ENCODE data around the gene BRD4. TPM values are rescaled to one million over a fixed set of nuclear protein-coding genes. Genes with fewer than 3 reads are reported as not detected.

The BRD4 gene
- total RNA-seq, 1 experiment from 2014 or later, result 144 TPM

DNA sequence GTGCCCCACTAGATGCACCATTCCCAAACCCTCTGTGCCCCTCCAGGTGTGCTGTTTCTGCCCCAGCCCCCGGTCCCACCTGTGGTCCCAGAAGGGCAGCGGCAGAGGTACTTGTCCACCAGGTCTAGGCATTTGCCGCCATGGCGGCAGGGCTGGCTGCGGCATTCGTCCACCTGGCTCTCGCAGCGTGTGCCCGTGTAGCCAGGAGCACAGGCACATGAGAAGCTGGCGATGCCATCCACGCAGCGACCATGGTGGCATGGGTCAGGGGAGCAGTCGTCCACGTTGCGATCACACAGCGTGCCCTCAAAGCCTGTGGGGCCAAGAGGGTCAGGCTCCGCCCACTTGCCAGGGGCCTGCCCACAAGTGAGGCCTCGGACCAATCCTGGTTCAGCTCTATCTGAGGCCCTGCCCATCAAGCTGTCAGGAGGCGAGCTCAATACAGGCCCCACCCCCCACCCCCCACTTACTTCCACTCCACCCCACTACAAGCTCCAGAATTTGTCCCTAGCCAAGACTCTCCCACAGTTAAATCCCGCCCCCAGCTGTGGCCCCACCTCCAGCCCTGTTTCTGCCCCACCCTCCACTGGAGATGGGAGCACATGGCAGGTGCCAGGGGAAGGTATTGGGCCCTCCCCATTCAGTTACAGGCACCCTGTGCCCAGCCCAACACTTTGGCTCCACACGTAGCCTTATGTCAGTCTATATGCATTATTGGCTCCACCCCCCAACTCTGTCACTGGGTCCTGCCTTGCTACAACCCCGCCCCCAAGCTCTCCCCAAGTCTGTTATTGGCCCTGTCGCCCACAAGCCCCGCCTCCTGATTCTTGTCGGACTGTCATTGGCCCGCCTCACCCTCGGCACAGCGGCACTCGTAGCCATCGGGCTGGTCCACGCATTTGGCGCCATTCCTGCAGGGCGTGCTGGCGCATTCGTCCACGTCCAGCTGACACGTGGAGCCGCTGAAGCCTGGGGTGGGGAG, 145.0 kb downstream of the BRD4 start:
- peaks cover 49 to 94% (median 92%) of the 10 kb centered on the region in 3 experiments for H3K36me3 Mint-ChIP-seq (ENCODE audit: insufficient read depth in 1 of 3, low read depth in 3 of 3)
- no peak overlapping the region for H2BK20ac ChIP-seq (ENCODE audit: low read depth, low read length, poor library complexity, severe bottlenecking)

More for the DNA sequence above, 145.0 kb downstream of the BRD4 start:
- Mint-ChIP-seq H3K27ac (no peak overlapping the region), H3K27me3 (ENCODE audit: low read depth) (no peaks in the 10 kb centered on the region), H3K4me3 (no peak overlapping the region), H3K9me3 (no peaks in the 10 kb centered on the region), H3K4me1 (no peaks in the 10 kb centered on the region)
- no peak overlapping the region for H2AK5ac ChIP-seq (ENCODE audit: insufficient read length, low read length)
- no peak overlapping the region for H2BK15ac ChIP-seq (ENCODE audit: low read depth, low read length)
- no peak overlapping the region for H4K91ac ChIP-seq (ENCODE audit: insufficient read length, low read depth, low read length)
- H3K23me2 ChIP-seq (ENCODE audit: insufficient read length, low read depth, low read length, poor library complexity, severe bottlenecking), result no peaks in the 10 kb centered on the region
- no peak overlapping the region for H2AFZ ChIP-seq (ENCODE audit: low read length)
- H3K27me3 ChIP-seq (ENCODE audit: insufficient read depth, low read length), result no peaks in the 10 kb centered on the region
- no peak overlapping the region for H3K56ac ChIP-seq (ENCODE audit: insufficient read length, low read depth, low read length)
- peak; percentile 54 for DNase-seq
- H3K4me2 ChIP-seq (ENCODE audit: insufficient read depth, insufficient read length, low read length), result no peak overlapping the region
- H2BK5ac ChIP-seq (ENCODE audit: insufficient read length, low read length), result no peak overlapping the region
- H3K27ac ChIP-seq (ENCODE audit: insufficient read length, low read depth, low read length), result no peak overlapping the region
- no peaks in the 10 kb centered on the region for H4K20me1 ChIP-seq (ENCODE audit: control insufficient read depth, insufficient read depth, insufficient read length)
- no peak for TF ChIP-seq CTCF (conservative IDR thresholded peaks at IDR 0.05)
- no CpG with 5 or more reads among the region's 38 CpGs for WGBS (ENCODE audit: extremely low coverage, insufficient read length, low lambda C conversion rate)
- no peak overlapping the region for H3K4ac ChIP-seq (ENCODE audit: low read depth, low read length)
- H3K79me2 ChIP-seq (ENCODE audit: insufficient read depth, low read length), result no peaks in the 10 kb centered on the region
- H3K9me3 ChIP-seq (ENCODE audit: control insufficient read depth, low read depth, low read length), result no peaks in the 10 kb centered on the region
- H4K5ac ChIP-seq (ENCODE audit: insufficient read length, low read depth, low read length), result no peak overlapping the region
- H3K14ac ChIP-seq (ENCODE audit: insufficient read depth, low read length), result no peak overlapping the region
- H2BK12ac ChIP-seq (ENCODE audit: insufficient read length, low read depth, low read length), result no peak overlapping the region
- no peaks in the 10 kb centered on the region for H3K79me1 ChIP-seq (ENCODE audit: insufficient read depth, low read depth, low read length, poor library complexity, severe bottlenecking)
- no peak overlapping the region for H2BK120ac ChIP-seq (ENCODE audit: low read depth, low read length, poor library complexity, severe bottlenecking)
- H3K9ac ChIP-seq (ENCODE audit: extremely low read depth, insufficient read length, low read length), result no peak overlapping the region
- no peak overlapping the region for H4K8ac ChIP-seq (replicated peaks; ENCODE audit: insufficient read length, low read depth, low read length)
- H3T11ph ChIP-seq (ENCODE audit: low read length), result no peak overlapping the region
- H3K18ac ChIP-seq (ENCODE audit: insufficient read length, low read depth, low read length), result no peak overlapping the region
- no peaks in the 10 kb centered on the region for H3K4me1 ChIP-seq (ENCODE audit: insufficient read depth, low read length)
- no peak overlapping the region for H3K23ac ChIP-seq (ENCODE audit: insufficient read length, low read depth, low read length)

Other genes starting within 250 kb of the BRD4 start
- gene SYDE1, start 225.1 kb downstream of the BRD4 start, total RNA-seq (2021), result 19.3 and 21.4 TPM in 2 replicates
- 164 and 165 TPM in 2 replicates for gene NOTCH3, start 131.5 kb downstream of the BRD4 start, total RNA-seq (2021)
- gene EPHX3, start 100.1 kb downstream of the BRD4 start, total RNA-seq (2021), result 26.7 and 27.4 TPM in 2 replicates
- gene AKAP8, start 47.2 kb upstream of the BRD4 start, total RNA-seq (2021), result 59.1 and 59.5 TPM in 2 replicates
- 110 and 123 TPM in 2 replicates for gene AKAP8L, start 86.4 kb upstream of the BRD4 start, total RNA-seq (2021)
- 33.3 and 33.6 TPM in 2 replicates for gene WIZ, start 117.4 kb upstream of the BRD4 start, total RNA-seq (2021)
- 0.26 and 1.9 TPM in 2 replicates for gene RASAL3, start 132.0 kb upstream of the BRD4 start, total RNA-seq (2021)
- gene PGLYRP2, start 147.0 kb upstream of the BRD4 start, total RNA-seq (2021), result not detected in 2 replicates
- gene CYP4F22, start 176.0 kb upstream of the BRD4 start, total RNA-seq (2021), result not detected in 2 replicates